Activated CD4-positive, CD25-positive, alpha-beta regulatory T cell treated with anti-CD3 and anti-CD28 coated beads, Interleukin-2, amount 50 U/mL, for 24 hours (primary cell): ENCODE measurements around the gene ZRANB2.
A peak's percentile ranks its signal among the peaks of the same experiment; 100 is the strongest.

Source experiments
- ATAC-seq, 2 donors: fragments of 150-1000 bp; cut with Tn5 transposase; one replicate each; pipeline ENCODE4 v1.10.0; 2021; ENCODE audit warnings: mild to moderate bottlenecking in 1 of 2, moderate library complexity in 1 of 2

Gene ZRANB2, protein sequence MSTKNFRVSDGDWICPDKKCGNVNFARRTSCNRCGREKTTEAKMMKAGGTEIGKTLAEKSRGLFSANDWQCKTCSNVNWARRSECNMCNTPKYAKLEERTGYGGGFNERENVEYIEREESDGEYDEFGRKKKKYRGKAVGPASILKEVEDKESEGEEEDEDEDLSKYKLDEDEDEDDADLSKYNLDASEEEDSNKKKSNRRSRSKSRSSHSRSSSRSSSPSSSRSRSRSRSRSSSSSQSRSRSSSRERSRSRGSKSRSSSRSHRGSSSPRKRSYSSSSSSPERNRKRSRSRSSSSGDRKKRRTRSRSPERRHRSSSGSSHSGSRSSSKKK

DNA sequence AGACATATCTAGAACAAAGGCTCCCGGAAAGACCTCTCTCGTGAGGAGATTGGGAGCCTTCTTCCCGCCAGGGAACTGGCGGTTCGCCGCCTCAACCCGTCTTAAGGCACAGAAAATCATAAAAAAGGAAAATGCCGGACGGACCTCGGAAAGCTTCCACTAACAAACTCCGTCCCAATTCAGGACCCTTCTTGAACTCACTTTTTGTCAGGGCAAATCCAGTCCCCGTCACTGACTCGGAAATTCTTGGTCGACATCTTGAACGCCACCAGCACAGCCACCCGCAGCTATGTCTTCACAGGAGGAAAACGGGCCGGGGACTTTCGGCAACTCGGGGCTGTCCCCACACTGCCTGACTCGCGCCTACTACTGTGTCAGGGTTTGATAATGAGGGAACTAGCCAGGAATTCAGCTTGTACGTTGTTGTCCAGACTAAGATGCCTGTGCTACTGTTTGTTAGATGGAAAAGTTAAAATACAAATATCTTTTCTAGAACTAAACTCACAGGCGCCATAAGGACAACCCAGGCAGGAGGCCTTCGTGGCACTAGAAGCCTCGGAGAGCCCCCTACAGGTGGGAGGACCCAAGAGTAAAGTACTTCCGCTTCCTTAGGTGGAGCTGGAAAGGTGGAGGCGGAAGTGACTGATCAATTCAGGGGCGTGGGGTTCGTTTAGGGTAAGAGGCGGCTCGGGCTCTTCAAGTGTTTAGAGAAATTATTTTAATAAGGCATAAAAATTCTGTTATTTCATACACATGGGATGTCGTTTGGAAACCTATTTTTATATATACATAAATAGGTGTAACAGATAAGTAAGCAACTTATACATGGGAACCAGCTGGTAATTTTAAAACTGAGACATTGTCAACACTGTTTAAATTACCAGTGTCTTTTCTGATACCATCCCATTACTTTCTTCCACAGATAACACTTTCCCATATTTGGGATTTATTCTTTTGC lies at the start of gene ZRANB2:
TSS of gene ZRANB2 (minus strand) at position 297 of the 958 bp plus-strand sequence. CDS start at position 257, 40 bp downstream.
- ATAC-seq: peak; percentile 97 to 98

DNA sequence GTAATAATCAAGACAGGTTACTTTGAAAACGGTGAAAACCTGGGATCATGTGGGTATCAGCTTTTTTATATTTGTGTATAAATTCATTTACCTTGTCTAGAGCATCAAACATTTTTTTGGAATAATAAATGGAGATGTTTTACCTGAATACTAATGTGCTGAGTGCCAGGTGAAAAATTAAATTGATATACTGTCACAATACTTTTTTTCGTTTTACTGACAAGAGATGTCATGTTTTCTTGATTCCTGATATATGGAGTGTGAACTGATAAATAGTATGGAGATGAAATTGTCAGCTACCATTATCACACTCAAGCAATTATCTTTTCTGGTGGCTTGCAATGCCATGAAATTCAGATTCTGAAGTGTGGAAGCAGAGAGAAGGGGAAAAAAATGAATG lies 47.2 kb upstream of the ZRANB2 start:
- no peak for ATAC-seq

GRCh38 chr1:71118086-71118485 lies 37.3 kb upstream of the ZRANB2 start:
- no peak for ATAC-seq

GRCh38 chr1:71116729-71117128 lies 35.9 kb upstream of the ZRANB2 start:
- no peak for ATAC-seq

- no peak for ATAC-seq
Measured at GRCh38 chr1:71106658-71107322, 26.0 kb upstream of the ZRANB2 start.

GRCh38 chr1:71104417-71104816 lies 23.6 kb upstream of the ZRANB2 start:
- ATAC-seq: no peak

GRCh38 chr1:71101839-71102376 lies 21.1 kb upstream of the ZRANB2 start:
- no peak for ATAC-seq

- no peak for ATAC-seq
Measured at GRCh38 chr1:71097428-71097827, 16.6 kb upstream of the ZRANB2 start.

- ATAC-seq: no peak
Measured at GRCh38 chr1:71094913-71095312, 14.1 kb upstream of the ZRANB2 start.

GRCh38 chr1:71093938-71094337 lies 13.1 kb upstream of the ZRANB2 start:
- no peak for ATAC-seq

- no peak for ATAC-seq
Measured at GRCh38 chr1:71089536-71090270, 8.9 kb upstream of the ZRANB2 start.

- ATAC-seq: no peak
Measured at GRCh38 chr1:71088645-71089287, 7.9 kb upstream of the ZRANB2 start.

DNA sequence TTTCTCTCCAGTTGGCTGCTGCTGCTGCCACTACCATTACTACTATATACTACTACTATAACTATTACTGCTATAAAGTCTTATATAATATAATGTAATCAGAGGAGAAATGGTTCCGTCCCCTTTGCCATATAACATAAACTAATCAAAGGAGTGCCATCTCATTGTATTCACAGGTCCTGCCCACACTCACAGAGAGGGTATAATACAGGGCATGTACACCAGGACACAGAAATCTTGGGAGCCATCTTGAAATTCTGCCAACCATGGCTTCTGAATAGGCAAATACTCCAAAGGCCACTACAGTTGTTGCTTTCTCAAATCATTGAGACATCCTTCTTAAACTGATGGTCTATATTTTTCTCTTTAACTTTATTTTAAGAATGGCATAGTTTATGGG lies 6.9 kb upstream of the ZRANB2 start:
- no peak for ATAC-seq

GRCh38 chr1:71087060-71087459 lies 6.2 kb upstream of the ZRANB2 start:
- no peak for ATAC-seq

DNA sequence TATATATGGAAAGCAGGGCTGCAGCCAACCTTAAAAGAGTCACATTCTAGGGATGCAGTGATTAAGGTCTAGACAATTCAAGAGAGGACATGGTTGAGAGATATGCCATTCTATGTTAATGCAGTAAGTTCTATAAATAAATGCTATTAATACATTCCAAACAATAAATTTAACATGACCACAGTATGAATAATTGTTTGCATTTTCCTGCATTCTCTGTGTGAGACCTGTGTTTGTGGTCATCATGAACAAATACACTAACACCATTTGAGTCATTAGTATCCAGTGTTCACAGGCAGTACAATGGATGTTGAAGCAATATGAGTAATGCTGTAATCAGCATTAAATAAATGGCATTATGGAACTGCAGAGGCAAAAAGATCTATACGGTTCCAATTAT lies 5.5 kb upstream of the ZRANB2 start:
- ATAC-seq: no peak

GRCh38 chr1:71083271-71083670 lies 2.4 kb upstream of the ZRANB2 start:
- no peak for ATAC-seq

GRCh38 chr1:71081697-71082080 lies 854 bp upstream of the ZRANB2 start:
- no peak for ATAC-seq

DNA sequence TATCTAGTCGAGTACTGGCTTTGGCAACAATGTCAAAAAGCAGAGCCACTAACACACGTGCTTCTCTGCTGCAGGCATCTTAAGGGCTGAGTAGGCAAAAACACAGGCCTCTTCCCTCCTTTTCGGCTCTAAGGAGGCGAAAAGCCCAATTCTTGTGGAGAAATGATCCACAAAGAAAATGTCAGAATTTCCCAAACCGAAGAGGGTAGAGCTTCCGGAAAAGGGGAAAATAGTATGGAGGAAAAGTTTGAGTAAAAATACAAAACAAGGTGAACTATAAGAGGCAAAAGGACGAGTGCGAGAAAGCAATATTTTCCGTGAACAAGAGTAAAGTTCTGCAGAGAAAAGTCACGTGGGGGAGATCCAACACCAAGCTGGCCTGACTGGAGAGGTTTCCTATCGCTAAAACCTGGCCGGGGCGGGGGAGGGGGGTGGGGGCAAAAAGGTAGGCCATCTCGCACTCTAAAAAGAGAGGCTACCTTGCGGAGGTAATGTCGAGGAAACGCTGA lies 551 bp downstream of the ZRANB2 start:
- ATAC-seq: peak in 1 of 2 donors; percentile 23

GRCh38 chr1:71074681-71075080 lies 6.2 kb downstream of the ZRANB2 start:
- ATAC-seq: no peak

DNA sequence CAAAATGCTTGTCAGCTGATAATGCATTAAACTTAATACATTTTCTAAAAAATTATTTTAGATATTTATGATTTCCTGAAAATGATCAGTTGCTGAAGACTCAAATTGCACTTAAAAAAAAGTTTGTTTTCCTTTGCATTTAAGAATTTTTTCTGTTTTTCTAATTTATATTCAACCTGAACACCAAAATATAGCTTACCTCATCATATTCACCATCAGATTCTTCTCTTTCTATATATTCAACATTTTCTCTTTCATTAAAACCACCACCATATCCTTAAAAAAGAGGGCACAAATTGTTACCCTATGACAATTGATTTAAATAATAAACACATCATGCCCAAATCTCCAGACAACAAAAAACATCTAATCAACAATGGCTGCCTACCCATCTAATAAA lies 8.6 kb downstream of the ZRANB2 start:
- no peak for ATAC-seq

- ATAC-seq: no peak
Measured at GRCh38 chr1:71071720-71072119, 9.1 kb downstream of the ZRANB2 start.
